PFSK-1 (cell line): ENCODE measurements around the gene ROBO2.

Experiments
- FOXP2 ChIP-seq: optimal IDR thresholded peaks from 2 replicates; pipeline ENCODE3; 2011; ENCODE audit warnings: borderline replicate concordance, control low read depth, inconsistent platforms; ENCODE audit not compliant: insufficient read depth; ENCODE audit errors: extremely low read length, extremely low read depth
- POLR2AphosphoS5 ChIP-seq: IDR thresholded peaks from 2 replicates; pipeline ENCODE4 v1.6.1; 2012; ENCODE audit warnings: low read depth, mild to moderate bottlenecking, control low read depth, low read length, moderate library complexity
- SIN3A ChIP-seq: IDR thresholded peaks from 2 replicates; pipeline ENCODE4 v1.6.1; 2012; ENCODE audit warnings: mild to moderate bottlenecking, low read length, moderate library complexity, borderline replicate concordance; ENCODE audit not compliant: insufficient read depth
- TAF1 ChIP-seq: IDR thresholded peaks from 2 replicates; pipeline ENCODE4 v1.6.1; 2012; ENCODE audit warnings: low read length, control low read depth, borderline replicate concordance; ENCODE audit not compliant: insufficient read depth
- TF ChIP-seq, protein P1 (sequence below), 2 experiments: IDR thresholded peaks; 2 replicates each; pipeline versions ENCODE4 v1.6.1 to v1.8.0; 2011 to 2012; ENCODE audit warnings: low read depth in 2 of 2, low read length in 2 of 2, control low read depth in 1 of 2, inconsistent platforms in 1 of 2, mild to moderate bottlenecking in 1 of 2, moderate library complexity in 1 of 2; ENCODE audit not compliant: insufficient read depth in 1 of 2

DNA sequence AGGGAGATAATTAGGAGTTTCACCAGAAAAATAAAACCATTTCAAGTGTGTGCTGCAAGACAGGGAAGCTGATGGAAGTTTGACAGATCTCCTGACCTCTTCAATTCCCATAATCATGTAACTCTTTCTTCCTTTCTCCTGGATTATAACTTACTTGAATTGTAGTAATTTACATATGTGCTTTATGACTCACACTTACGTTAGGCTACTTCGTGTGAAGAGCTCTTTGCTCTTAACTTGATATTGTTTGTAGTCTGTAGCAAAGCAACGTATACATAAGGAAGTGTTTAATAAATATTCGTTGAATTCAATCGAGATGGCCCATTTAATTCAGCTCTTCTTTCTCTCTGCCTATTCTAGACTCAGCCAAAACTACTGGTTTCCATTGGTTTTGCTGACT lies 23.5 kb downstream of the ROBO2 start:
- no peak for TF ChIP-seq POLR2AphosphoS5
- TF ChIP-seq SIN3A, result no peak
- TF ChIP-seq TAF1, result no peak
- TF ChIP-seq FOXP2, result no peak
- TF ChIP-seq, protein P1, sequence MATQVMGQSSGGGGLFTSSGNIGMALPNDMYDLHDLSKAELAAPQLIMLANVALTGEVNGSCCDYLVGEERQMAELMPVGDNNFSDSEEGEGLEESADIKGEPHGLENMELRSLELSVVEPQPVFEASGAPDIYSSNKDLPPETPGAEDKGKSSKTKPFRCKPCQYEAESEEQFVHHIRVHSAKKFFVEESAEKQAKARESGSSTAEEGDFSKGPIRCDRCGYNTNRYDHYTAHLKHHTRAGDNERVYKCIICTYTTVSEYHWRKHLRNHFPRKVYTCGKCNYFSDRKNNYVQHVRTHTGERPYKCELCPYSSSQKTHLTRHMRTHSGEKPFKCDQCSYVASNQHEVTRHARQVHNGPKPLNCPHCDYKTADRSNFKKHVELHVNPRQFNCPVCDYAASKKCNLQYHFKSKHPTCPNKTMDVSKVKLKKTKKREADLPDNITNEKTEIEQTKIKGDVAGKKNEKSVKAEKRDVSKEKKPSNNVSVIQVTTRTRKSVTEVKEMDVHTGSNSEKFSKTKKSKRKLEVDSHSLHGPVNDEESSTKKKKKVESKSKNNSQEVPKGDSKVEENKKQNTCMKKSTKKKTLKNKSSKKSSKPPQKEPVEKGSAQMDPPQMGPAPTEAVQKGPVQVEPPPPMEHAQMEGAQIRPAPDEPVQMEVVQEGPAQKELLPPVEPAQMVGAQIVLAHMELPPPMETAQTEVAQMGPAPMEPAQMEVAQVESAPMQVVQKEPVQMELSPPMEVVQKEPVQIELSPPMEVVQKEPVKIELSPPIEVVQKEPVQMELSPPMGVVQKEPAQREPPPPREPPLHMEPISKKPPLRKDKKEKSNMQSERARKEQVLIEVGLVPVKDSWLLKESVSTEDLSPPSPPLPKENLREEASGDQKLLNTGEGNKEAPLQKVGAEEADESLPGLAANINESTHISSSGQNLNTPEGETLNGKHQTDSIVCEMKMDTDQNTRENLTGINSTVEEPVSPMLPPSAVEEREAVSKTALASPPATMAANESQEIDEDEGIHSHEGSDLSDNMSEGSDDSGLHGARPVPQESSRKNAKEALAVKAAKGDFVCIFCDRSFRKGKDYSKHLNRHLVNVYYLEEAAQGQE (IDR thresholded peaks at IDR 0.05; ENCODE audit: insufficient read depth in 1 of 2, low read depth in 2 of 2, low read length in 2 of 2), result no peak
